A549 (cell line): ENCODE results near the gene CR1.

Experiments used
- CHD4 ChIP-seq: fragments of 200-600 bp; sonication (generic); IDR thresholded peaks from 2 replicates; pipeline ENCODE4 v1.6.1; 2016; ENCODE audit warnings: antibody characterized with exemption, mild to moderate bottlenecking, borderline replicate concordance
- EP300 ChIP-seq, 2 experiments: fragments of >200 bp; sonication (Bioruptor Twin); formaldehyde crosslinking; IDR thresholded peaks; 2 replicates in 1 of 2; 3 replicates in 1 of 2; pipeline ENCODE4 v1.6.1; 2016 to 2017
- JUN ChIP-seq, 2 experiments: fragments of >200 bp; sonication (Bioruptor Twin); formaldehyde crosslinking; IDR thresholded peaks; 2 replicates in 1 of 2; 3 replicates in 1 of 2; pipeline ENCODE4 v1.6.1; 2016 to 2017
- KDM1A ChIP-seq: fragments of 200-600 bp; sonication (generic); IDR thresholded peaks from 2 replicates; pipeline ENCODE4 v1.6.1; 2016; ENCODE audit warnings: low read depth, mild to moderate bottlenecking
- POLR2A ChIP-seq: IDR thresholded peaks from 2 replicates; pipeline ENCODE4 v1.6.1; 2012; ENCODE audit warnings: mild to moderate bottlenecking, low read length
- TF ChIP-seq, protein P1 (sequence below): fragments of >200 bp; sonication (Bioruptor Twin); formaldehyde crosslinking; IDR thresholded peaks from 3 replicates; pipeline ENCODE4 v1.5.1; 2016
- TF ChIP-seq, protein P2 (sequence below): fragments of 200-600 bp; sonication (generic); IDR thresholded peaks from 2 replicates; pipeline ENCODE4 v1.6.1; 2016; ENCODE audit warnings: antibody characterized with exemption, mild to moderate bottlenecking, moderate library complexity
- TF ChIP-seq, protein P3 (sequence below): fragments of >200 bp; sonication (Bioruptor Twin); formaldehyde crosslinking; IDR thresholded peaks from 3 replicates; pipeline ENCODE4 v1.6.1; 2016

DNA sequence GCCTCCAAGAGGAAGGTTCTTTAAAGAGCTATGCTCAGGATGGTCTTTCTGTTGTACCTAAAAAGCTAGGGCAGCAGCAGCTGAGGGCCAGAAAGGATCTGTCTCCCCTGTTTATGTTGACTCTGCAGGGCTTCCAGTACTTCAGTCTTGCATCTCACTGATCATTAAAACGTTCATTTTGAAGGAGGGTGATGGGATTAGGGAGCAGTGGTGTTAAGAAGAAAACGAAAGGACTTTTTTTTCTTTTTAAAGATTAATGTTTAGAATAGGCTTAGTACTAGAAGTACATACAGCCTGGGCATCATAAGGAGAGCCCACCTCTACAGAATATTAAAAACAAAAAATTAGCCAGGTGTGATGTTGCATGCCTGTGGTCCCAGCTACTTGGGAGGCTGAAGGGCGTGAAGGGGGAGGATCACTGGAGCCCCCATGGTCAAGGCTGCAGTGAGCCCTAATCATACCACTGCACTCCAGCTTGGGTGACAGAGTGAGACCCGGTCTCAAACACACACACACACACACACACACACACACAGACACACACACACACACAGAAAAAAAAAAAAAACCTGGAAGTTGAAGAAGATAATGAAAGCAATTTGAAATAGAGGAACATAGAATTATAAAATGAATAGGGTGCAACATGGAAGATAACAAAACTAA is 151.8 kb downstream of the CR1 start:
- TF ChIP-seq CHD4, result no peak
- TF ChIP-seq EP300 (IDR thresholded peaks at IDR 0.05), result no peak
- no peak for TF ChIP-seq POLR2A
- TF ChIP-seq, protein P1, sequence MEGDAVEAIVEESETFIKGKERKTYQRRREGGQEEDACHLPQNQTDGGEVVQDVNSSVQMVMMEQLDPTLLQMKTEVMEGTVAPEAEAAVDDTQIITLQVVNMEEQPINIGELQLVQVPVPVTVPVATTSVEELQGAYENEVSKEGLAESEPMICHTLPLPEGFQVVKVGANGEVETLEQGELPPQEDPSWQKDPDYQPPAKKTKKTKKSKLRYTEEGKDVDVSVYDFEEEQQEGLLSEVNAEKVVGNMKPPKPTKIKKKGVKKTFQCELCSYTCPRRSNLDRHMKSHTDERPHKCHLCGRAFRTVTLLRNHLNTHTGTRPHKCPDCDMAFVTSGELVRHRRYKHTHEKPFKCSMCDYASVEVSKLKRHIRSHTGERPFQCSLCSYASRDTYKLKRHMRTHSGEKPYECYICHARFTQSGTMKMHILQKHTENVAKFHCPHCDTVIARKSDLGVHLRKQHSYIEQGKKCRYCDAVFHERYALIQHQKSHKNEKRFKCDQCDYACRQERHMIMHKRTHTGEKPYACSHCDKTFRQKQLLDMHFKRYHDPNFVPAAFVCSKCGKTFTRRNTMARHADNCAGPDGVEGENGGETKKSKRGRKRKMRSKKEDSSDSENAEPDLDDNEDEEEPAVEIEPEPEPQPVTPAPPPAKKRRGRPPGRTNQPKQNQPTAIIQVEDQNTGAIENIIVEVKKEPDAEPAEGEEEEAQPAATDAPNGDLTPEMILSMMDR, result no peak
- TF ChIP-seq, protein P2, sequence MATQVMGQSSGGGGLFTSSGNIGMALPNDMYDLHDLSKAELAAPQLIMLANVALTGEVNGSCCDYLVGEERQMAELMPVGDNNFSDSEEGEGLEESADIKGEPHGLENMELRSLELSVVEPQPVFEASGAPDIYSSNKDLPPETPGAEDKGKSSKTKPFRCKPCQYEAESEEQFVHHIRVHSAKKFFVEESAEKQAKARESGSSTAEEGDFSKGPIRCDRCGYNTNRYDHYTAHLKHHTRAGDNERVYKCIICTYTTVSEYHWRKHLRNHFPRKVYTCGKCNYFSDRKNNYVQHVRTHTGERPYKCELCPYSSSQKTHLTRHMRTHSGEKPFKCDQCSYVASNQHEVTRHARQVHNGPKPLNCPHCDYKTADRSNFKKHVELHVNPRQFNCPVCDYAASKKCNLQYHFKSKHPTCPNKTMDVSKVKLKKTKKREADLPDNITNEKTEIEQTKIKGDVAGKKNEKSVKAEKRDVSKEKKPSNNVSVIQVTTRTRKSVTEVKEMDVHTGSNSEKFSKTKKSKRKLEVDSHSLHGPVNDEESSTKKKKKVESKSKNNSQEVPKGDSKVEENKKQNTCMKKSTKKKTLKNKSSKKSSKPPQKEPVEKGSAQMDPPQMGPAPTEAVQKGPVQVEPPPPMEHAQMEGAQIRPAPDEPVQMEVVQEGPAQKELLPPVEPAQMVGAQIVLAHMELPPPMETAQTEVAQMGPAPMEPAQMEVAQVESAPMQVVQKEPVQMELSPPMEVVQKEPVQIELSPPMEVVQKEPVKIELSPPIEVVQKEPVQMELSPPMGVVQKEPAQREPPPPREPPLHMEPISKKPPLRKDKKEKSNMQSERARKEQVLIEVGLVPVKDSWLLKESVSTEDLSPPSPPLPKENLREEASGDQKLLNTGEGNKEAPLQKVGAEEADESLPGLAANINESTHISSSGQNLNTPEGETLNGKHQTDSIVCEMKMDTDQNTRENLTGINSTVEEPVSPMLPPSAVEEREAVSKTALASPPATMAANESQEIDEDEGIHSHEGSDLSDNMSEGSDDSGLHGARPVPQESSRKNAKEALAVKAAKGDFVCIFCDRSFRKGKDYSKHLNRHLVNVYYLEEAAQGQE, result no peak
- no peak for TF ChIP-seq JUN (IDR thresholded peaks at IDR 0.05)
- no peak for TF ChIP-seq KDM1A
- TF ChIP-seq, protein P3, sequence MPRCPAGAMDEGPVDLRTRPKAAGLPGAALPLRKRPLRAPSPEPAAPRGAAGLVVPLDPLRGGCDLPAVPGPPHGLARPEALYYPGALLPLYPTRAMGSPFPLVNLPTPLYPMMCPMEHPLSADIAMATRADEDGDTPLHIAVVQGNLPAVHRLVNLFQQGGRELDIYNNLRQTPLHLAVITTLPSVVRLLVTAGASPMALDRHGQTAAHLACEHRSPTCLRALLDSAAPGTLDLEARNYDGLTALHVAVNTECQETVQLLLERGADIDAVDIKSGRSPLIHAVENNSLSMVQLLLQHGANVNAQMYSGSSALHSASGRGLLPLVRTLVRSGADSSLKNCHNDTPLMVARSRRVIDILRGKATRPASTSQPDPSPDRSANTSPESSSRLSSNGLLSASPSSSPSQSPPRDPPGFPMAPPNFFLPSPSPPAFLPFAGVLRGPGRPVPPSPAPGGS, result no peak
